CD4-positive, alpha-beta T cell (primary cell): Measurements from ENCODE around the gene STAT3. TPM values are rescaled to one million over a fixed set of nuclear protein-coding genes. Genes with fewer than 3 reads are reported as not detected.

Experiments
- ATAC-seq: fragments of 200-7000 bp; cut with Tn5 transposase; one replicate; pipeline ENCODE4 v1.10.0; 2022; ENCODE audit warnings: mild to moderate bottlenecking; ENCODE audit not compliant: poor library complexity
- CTCF ChIA-PET: fragments of 350-600 bp; sonication (Branson Sonifier 250); formaldehyde crosslinking; loops from one replicate; lab custom pipeline; 2021; ENCODE audit warnings: antibody characterized with exemption, inconsistent platforms; lab: Charles Lee
- POLR2A ChIA-PET: fragments of 350-600 bp; sonication (Branson Sonifier 250); formaldehyde crosslinking; loops from one replicate; lab custom pipeline; 2021; ENCODE audit warnings: antibody characterized with exemption, inconsistent platforms; lab: Charles Lee
- DNase-seq, 14 experiments: peaks; one replicate each; pipeline ENCODE4 v3.0.0-alpha.2; 2013 to 2020; ENCODE audit warnings: mixed read lengths in 2 of 14
- H3K27ac ChIP-seq, 2 donors: one replicate each; pipeline versions ENCODE4 v1.5.1 to v1.7.0; 2013; ENCODE audit warnings: low read length in 2 of 2, low read depth in 1 of 2, mild to moderate bottlenecking in 1 of 2
- H3K27me3 ChIP-seq, 2 experiments: 1 replicate in 1 of 2; 2 replicates in 1 of 2; pipeline versions ENCODE4 v1.6.1 to v1.7.0; 2013; ENCODE audit warnings: low read length in 2 of 2, control low read depth in 1 of 2, mild to moderate bottlenecking in 1 of 2, moderate library complexity in 1 of 2; ENCODE audit not compliant: insufficient read depth in 2 of 2, control insufficient read depth in 1 of 2
- H3K36me3 ChIP-seq: one replicate; pipeline ENCODE4 v1.6.1; 2013; ENCODE audit warnings: low read length, control low read depth; ENCODE audit not compliant: insufficient read depth
- H3K4me1 ChIP-seq: one replicate; pipeline ENCODE4 v1.6.1; 2013; ENCODE audit warnings: low read length, control low read depth; ENCODE audit not compliant: insufficient read depth
- H3K4me3 ChIP-seq: one replicate; pipeline ENCODE4 v1.5.1; 2013; ENCODE audit warnings: mild to moderate bottlenecking, low read length, moderate library complexity
- H3K9me3 ChIP-seq, 2 experiments: 1 replicate in 1 of 2; 2 replicates in 1 of 2; pipeline versions ENCODE4 v1.6.1 to v1.7.0; 2013; ENCODE audit warnings: low read length in 2 of 2, mild to moderate bottlenecking in 2 of 2, control low read depth in 1 of 2, moderate library complexity in 1 of 2; ENCODE audit not compliant: control insufficient read depth in 1 of 2, insufficient read depth in 1 of 2
- H3K27ac Mint-ChIP-seq: one replicate; pipeline ENCODE4 v1.8.0; 2020; ENCODE audit warnings: mixed read lengths
- H3K27me3 Mint-ChIP-seq: one replicate; pipeline ENCODE4 v1.8.0; 2021; ENCODE audit warnings: mixed read lengths
- H3K36me3 Mint-ChIP-seq: one replicate; pipeline ENCODE4 v1.8.0; 2021; ENCODE audit warnings: low read depth, mixed read lengths
- H3K4me1 Mint-ChIP-seq: one replicate; pipeline ENCODE4 v1.8.0; 2021; ENCODE audit warnings: low read depth, mixed read lengths
- H3K4me3 Mint-ChIP-seq: one replicate; pipeline ENCODE4 v1.8.0; 2020; ENCODE audit warnings: mild to moderate bottlenecking, mixed read lengths
- H3K9me3 Mint-ChIP-seq: one replicate; pipeline ENCODE4 v1.8.0; 2020; ENCODE audit warnings: mixed read lengths
- intact Hi-C, 2 experiments: fragments of 100-400 bp; cut with DNase I in 1 of 2; cut with micrococcal nuclease in 1 of 2; formaldehyde crosslinking; loops; one replicate each; pipeline versions ENCODE4 v1.15.1 to v1.9.0; 2023 to 2025; cut with DNase I, micrococcal nuclease
- total RNA-seq, 174 experiments: library from RNA in 2 of 174; stranded (reverse) in 2 of 174; gene quantifications; one replicate each; pipeline ENCODE4 v1.2.3 and lab custom pipeline; 2021 to 2026
- TF ChIP-seq, protein P1 (sequence below): fragments of 200-600 bp; IDR thresholded peaks from one replicate; pipeline ENCODE4 v1.8.0; 2022; ENCODE audit warnings: antibody characterized with exemption, mild to moderate bottlenecking

The STAT3 gene
- total RNA-seq, 2 experiments from 2014 or later = 315 to 319 TPM

DNA sequence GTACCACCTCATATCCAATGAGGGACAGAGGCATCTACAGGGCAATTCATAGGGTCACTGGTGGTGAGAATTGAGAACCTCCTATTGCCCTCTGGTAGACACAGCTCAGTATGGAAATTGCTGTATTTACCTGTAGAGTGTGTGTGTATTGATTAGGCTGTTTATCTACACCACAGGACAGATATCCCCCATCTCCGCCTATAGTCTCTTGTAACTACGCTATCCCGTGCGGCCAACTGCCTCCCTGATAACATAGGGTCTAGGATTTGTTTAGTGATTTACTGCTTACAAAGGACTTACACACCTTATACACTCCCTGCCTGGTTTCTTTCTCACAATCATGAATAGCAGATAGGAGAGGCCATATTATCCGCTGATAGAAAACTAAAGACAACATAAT, 1.7 kb upstream of the STAT3 start:
- H3K9me3 ChIP-seq = no peaks in the 10 kb centered on the region
- DNase-seq (no peak), ATAC-seq (no peak)
- Mint-ChIP-seq H3K4me1 (peaks cover 44% of the 10 kb centered on the region), H3K27me3 (no peaks in the 10 kb centered on the region), H3K4me3 (peak overlapping the region; percentile 82), H3K27ac (peak overlapping the region; percentile 99), H3K36me3 (peaks cover 21% of the 10 kb centered on the region), H3K9me3 (no peaks in the 10 kb centered on the region)
- TF ChIP-seq, protein P1, sequence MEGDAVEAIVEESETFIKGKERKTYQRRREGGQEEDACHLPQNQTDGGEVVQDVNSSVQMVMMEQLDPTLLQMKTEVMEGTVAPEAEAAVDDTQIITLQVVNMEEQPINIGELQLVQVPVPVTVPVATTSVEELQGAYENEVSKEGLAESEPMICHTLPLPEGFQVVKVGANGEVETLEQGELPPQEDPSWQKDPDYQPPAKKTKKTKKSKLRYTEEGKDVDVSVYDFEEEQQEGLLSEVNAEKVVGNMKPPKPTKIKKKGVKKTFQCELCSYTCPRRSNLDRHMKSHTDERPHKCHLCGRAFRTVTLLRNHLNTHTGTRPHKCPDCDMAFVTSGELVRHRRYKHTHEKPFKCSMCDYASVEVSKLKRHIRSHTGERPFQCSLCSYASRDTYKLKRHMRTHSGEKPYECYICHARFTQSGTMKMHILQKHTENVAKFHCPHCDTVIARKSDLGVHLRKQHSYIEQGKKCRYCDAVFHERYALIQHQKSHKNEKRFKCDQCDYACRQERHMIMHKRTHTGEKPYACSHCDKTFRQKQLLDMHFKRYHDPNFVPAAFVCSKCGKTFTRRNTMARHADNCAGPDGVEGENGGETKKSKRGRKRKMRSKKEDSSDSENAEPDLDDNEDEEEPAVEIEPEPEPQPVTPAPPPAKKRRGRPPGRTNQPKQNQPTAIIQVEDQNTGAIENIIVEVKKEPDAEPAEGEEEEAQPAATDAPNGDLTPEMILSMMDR = no peak
- H3K4me3 ChIP-seq = no peak overlapping the region
- H3K4me1 ChIP-seq = peaks cover 21% of the 10 kb centered on the region
- intact Hi-C loops = loop anchor here in 1 of 2 experiments (1.0 to 5.0 kb wide), 3 partner anchors 17 to 138 kb away; no protein-coding TSS in a partner anchor
- H3K36me3 ChIP-seq = no peaks in the 10 kb centered on the region
- CTCF ChIA-PET = interaction anchor here (0.6 to 3.3 kb wide), 3 partner anchors 13 to 27 kb away, joined by 3 to 27 read pairs (median 9); no protein-coding TSS in a partner anchor
- H3K27ac ChIP-seq = peak overlapping the region in 1 of 2 donors; percentile 99
- no peaks in the 10 kb centered on the region for H3K27me3 ChIP-seq
- POLR2A ChIA-PET = interaction anchor here (1.0 to 3.0 kb wide), 10 partner anchors 10 to 141 kb away, joined by 3 to 71 read pairs (median 36); partner anchors contain the start of genes STAT5A and STAT5B

DNA sequence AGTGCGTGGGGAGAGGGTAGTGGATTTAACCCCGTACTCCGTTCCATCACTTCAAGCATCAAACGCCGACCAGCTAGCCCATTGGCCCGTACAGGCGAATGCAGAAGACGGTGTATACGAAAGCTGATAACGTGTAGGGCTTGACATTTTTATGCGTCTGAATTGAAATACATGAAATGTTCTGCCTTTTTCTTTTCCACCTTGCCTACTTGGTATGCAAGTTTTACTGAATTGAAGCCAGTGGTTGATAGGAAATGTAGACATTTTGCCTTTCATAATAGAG, 834 bp upstream of the STAT3 start:
- TF ChIP-seq, protein P1 = no peak
- Mint-ChIP-seq H3K36me3 (peaks cover 23% of the 10 kb centered on the region), H3K4me3 (peak overlapping the region; percentile 97), H3K9me3 (no peaks in the 10 kb centered on the region), H3K27ac (peak overlapping the region; percentile 99), H3K27me3 (no peaks in the 10 kb centered on the region), H3K4me1 (peaks cover 48% of the 10 kb centered on the region)
- no peaks in the 10 kb centered on the region for H3K9me3 ChIP-seq
- CTCF ChIA-PET = interaction anchor here (1.0 to 3.3 kb wide), 7 partner anchors 10 to 77 kb away, joined by 3 to 27 read pairs (median 7); no protein-coding TSS in a partner anchor
- no peaks in the 10 kb centered on the region for H3K27me3 ChIP-seq
- no peaks in the 10 kb centered on the region for H3K36me3 ChIP-seq
- ATAC-seq = peak; percentile 70
- no peak for DNase-seq
- peak overlapping the region; percentile 92 for H3K4me3 ChIP-seq
- POLR2A ChIA-PET = interaction anchor here (0.7 to 3.0 kb wide), 62 partner anchors 10 to 999 kb away, joined by 3 to 71 read pairs (median 6); partner anchors contain the start of genes ACLY, CAVIN1, CNP and DHX58
- intact Hi-C loops = loop anchor here in 1 of 2 experiments (1.0 to 5.0 kb wide), 3 partner anchors 18 to 137 kb away; no protein-coding TSS in a partner anchor
- peak overlapping the region; percentile 99 to 100 for H3K27ac ChIP-seq
- peaks cover 26% of the 10 kb centered on the region for H3K4me1 ChIP-seq

DNA sequence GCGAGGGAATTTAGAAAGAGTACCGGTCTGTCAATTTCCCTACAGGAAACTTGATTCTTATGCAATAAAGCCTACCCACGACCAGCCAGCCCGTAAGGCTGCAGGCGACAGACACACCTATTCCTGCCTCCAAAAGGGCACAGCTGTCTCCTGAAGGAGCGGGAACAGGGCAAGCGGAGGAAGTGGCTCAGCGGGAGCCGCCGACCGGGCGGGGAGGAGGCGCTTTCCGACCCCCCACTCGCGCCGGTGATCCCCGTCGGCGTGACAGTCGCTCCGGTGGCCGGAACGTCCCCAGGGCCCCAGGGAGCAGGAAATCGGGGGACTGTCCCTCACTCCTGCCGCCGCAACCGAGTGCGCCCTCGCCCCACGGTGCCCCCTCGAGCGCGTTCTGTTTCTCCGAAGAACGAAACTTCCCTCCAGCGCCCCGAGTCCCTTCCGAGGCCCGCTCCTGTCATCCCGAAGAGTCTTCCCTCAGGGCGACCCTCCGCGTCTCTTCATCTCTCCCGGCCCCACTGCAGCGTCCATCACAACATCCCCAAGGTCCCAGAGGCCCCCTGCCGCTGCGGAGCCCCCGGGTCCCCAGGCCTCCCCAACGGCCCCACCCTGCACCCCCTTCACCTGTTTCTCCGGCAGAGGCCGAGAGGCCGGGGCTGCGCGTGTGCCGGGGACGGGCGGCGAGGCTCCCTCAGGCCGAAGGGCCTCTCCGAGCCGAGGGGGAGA, 421 bp downstream of the STAT3 start:
- no peaks in the 10 kb centered on the region for H3K27me3 ChIP-seq
- Mint-ChIP-seq H3K4me3 (peak overlapping the region; percentile 97), H3K27ac (peak overlapping the region; percentile 99), H3K9me3 (no peaks in the 10 kb centered on the region), H3K36me3 (peaks cover 23% of the 10 kb centered on the region), H3K4me1 (peaks cover 59% of the 10 kb centered on the region), H3K27me3 (no peaks in the 10 kb centered on the region)
- H3K9me3 ChIP-seq = no peaks in the 10 kb centered on the region
- intact Hi-C loops = loop anchor here (1.0 to 5.0 kb wide), 3 partner anchors 51 to 136 kb away; no protein-coding TSS in a partner anchor
- peak in 12 of 14 experiments; percentile 2 to 64 (median 24) for DNase-seq
- H3K4me1 ChIP-seq = peaks cover 27% of the 10 kb centered on the region
- no peaks in the 10 kb centered on the region for H3K36me3 ChIP-seq
- H3K4me3 ChIP-seq = peak overlapping the region; percentile 92
- TF ChIP-seq, protein P1 = no peak
- ATAC-seq = no peak
- ChIA-PET POLR2A (interaction anchor here (0.5 to 3.0 kb wide), 72 partner anchors 8 to 1070 kb away, joined by 3 to 71 read pairs (median 5); partner anchors contain the start of genes CAVIN1, CNP, CNTD1 and COA3), CTCF (interaction anchor here (0.8 to 3.3 kb wide), 10 partner anchors 9 to 166 kb away, joined by 3 to 27 read pairs (median 5); no protein-coding TSS in a partner anchor)
- peak overlapping the region; percentile 99 to 100 for H3K27ac ChIP-seq
